ENCODE data around the gene IFIT1B. TPM values are rescaled to one million over a fixed set of nuclear protein-coding genes. Genes with fewer than 3 reads are reported as not detected.

IFIT1B gene
- total RNA-seq, 1 experiment from 2014 or later = not detected

GRCh38 chr10:89392974-89393373 is 15.1 kb downstream of the IFIT1B start:
- ChIA-PET POLR2A (no interaction called here), CTCF (interaction anchor here (0.6 to 1.3 kb wide), 4 partner anchors 21 to 665 kb away, joined by 3 read pairs; partner anchors contain the start of gene IFIT5)
- Mint-ChIP-seq H3K36me3 (peaks cover 6% of the 10 kb centered on the region), H3K27ac (peak overlapping the region; percentile 98; the same call in 1 of the 2 replicates), H3K9me3 (peaks cover 19% of the 10 kb centered on the region), H3K27me3 (ENCODE audit: low read depth) (no peaks in the 10 kb centered on the region), H3K4me3 (peak overlapping the region; percentile 71; the same call in 1 of the 2 replicates), H3K4me1 (peaks cover 15% of the 10 kb centered on the region)
- TF ChIP-seq ZNF232 (CRISPR knock-in tag; IDR thresholded peaks at IDR 0.05) = no peak
- 0 out of 2 replicates have a peak, but pooled peaks have one; percentile 15 for TF ChIP-seq PRDM15 (CRISPR knock-in tag; IDR thresholded peaks at IDR 0.05)
- DNase-seq (ENCODE audit: low spot score) (no peak), ATAC-seq (no peak)

DNA sequence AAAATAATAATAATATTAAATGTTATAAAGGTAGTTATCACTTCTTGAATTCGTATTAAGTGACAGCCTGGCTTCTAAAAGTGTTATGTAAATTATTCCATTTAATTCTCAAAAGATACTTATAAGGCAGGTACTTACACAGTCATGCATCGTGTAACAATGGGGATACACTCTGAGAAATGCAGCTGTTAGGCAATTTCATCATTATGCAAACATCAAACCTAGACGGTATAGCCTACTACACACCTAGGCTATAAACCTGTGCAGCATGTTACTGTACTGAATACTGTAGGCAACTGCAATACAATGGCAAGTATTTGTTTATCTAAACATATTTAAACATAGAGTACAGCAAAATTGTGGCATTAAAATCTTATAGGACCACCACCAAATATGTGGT is 16.0 kb downstream of the IFIT1B start:
- no peak for DNase-seq (ENCODE audit: low spot score)
- H3K4me3 Mint-ChIP-seq = no peak overlapping the region
- no peak for ATAC-seq
- peaks cover 12% of the 10 kb centered on the region for H3K4me1 Mint-ChIP-seq
- ChIA-PET CTCF (interaction anchor here (1.3 kb wide), 1 partner anchor 20 kb away, joined by 3 read pairs; the partner anchor contains the start of gene IFIT5), POLR2A (no interaction called here)
- H3K27ac Mint-ChIP-seq = no peak overlapping the region
- TF ChIP-seq EMX1 (CRISPR knock-in tag; IDR thresholded peaks at IDR 0.05) = no peak
- no peak for TF ChIP-seq NFYB (CRISPR knock-in tag; conservative IDR thresholded peaks at IDR 0.05; ENCODE audit: low read depth)
- peaks cover 15% of the 10 kb centered on the region for H3K36me3 Mint-ChIP-seq
- peaks cover 29% of the 10 kb centered on the region for H3K9me3 Mint-ChIP-seq
- no peaks in the 10 kb centered on the region for H3K27me3 Mint-ChIP-seq (ENCODE audit: low read depth)

- peaks cover 34% of the 10 kb centered on the region for H3K9me3 Mint-ChIP-seq
- H3K4me3 Mint-ChIP-seq = no peak overlapping the region
- DNase-seq (ENCODE audit: low spot score) (no peak), ATAC-seq (no peak)
- H3K27me3 Mint-ChIP-seq (ENCODE audit: low read depth) = no peaks in the 10 kb centered on the region
- TF ChIP-seq HMGA2 (CRISPR knock-in tag; IDR thresholded peaks at IDR 0.05) = no peak
- H3K36me3 Mint-ChIP-seq = peaks cover 20% of the 10 kb centered on the region
- no peak overlapping the region for H3K27ac Mint-ChIP-seq
- ChIA-PET CTCF (no interaction called here), POLR2A (no interaction called here)
- peaks cover 12% of the 10 kb centered on the region for H3K4me1 Mint-ChIP-seq
Observed at GRCh38 chr10:89395141-89395540, 17.3 kb downstream of the IFIT1B start.

- peaks cover under 1% of the 10 kb centered on the region for H3K4me1 Mint-ChIP-seq
- CTCF ChIA-PET = no interaction called here
- H3K27ac Mint-ChIP-seq = no peak overlapping the region
- DNase-seq (ENCODE audit: low spot score) (no peak), ATAC-seq (no peak)
- H3K4me3 Mint-ChIP-seq = no peak overlapping the region
- H3K9me3 Mint-ChIP-seq = peaks cover 34% of the 10 kb centered on the region
- peaks cover 20% of the 10 kb centered on the region for H3K36me3 Mint-ChIP-seq
- H3K27me3 Mint-ChIP-seq (ENCODE audit: low read depth) = no peaks in the 10 kb centered on the region
- POLR2A ChIA-PET = no interaction called here
- TF ChIP-seq GTF2I (CRISPR knock-in tag; conservative IDR thresholded peaks at IDR 0.05) (no peak), ZNF121 (CRISPR knock-in tag; IDR thresholded peaks at IDR 0.05) (no peak), EMX1 (CRISPR knock-in tag; IDR thresholded peaks at IDR 0.05) (no peak), IRF1 (CRISPR knock-in tag; IDR thresholded peaks at IDR 0.05) (no peak), ESRRA (CRISPR knock-in tag; IDR thresholded peaks at IDR 0.05; ENCODE audit: borderline replicate concordance) (no peak), CBFB (CRISPR knock-in tag; IDR thresholded peaks at IDR 0.05; ENCODE audit: low read depth) (no peak), ZNF317 (CRISPR knock-in tag; IDR thresholded peaks at IDR 0.05; ENCODE audit: borderline replicate concordance, low read depth) (no peak), MYBL2 (CRISPR knock-in tag; IDR thresholded peaks at IDR 0.05) (no peak), ZNF219 (CRISPR knock-in tag; IDR thresholded peaks at IDR 0.05; ENCODE audit: borderline replicate concordance) (no peak), ARID4B (CRISPR knock-in tag; IDR thresholded peaks at IDR 0.05; ENCODE audit: borderline replicate concordance) (no peak)
- TF ChIP-seq, protein P1, sequence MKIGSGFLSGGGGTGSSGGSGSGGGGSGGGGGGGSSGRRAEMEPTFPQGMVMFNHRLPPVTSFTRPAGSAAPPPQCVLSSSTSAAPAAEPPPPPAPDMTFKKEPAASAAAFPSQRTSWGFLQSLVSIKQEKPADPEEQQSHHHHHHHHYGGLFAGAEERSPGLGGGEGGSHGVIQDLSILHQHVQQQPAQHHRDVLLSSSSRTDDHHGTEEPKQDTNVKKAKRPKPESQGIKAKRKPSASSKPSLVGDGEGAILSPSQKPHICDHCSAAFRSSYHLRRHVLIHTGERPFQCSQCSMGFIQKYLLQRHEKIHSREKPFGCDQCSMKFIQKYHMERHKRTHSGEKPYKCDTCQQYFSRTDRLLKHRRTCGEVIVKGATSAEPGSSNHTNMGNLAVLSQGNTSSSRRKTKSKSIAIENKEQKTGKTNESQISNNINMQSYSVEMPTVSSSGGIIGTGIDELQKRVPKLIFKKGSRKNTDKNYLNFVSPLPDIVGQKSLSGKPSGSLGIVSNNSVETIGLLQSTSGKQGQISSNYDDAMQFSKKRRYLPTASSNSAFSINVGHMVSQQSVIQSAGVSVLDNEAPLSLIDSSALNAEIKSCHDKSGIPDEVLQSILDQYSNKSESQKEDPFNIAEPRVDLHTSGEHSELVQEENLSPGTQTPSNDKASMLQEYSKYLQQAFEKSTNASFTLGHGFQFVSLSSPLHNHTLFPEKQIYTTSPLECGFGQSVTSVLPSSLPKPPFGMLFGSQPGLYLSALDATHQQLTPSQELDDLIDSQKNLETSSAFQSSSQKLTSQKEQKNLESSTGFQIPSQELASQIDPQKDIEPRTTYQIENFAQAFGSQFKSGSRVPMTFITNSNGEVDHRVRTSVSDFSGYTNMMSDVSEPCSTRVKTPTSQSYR (CRISPR knock-in tag; IDR thresholded peaks at IDR 0.05) = no peak
Observed at GRCh38 chr10:89398003-89398749, 20.3 kb downstream of the IFIT1B start.

All from WTC11 (cell line).